T-helper 9 cell (primary cell): Measurements from ENCODE around the gene SAYSD1.
"Not testable (repeated sequence)": the region's sequence is repeated elsewhere in the genome, so short reads cannot be mapped to it uniquely, and the experiment has no call there.

Experiments used
- DNase-seq: peaks from one replicate; pipeline ENCODE4 v3.0.0-alpha.2; 2020
- total RNA-seq, 2 donors: gene quantifications; one replicate each; lab custom pipeline; 2026; lab: John Stamatoyannopoulos, UW

The SAYSD1 gene
- total RNA-seq: 26.3 to 30.4 reads per million in 2 donors

- DNase-seq: peak; percentile 85
These were observed at the start of gene SAYSD1 for GRCh38 chr6:39114704-39115599. TSS of gene SAYSD1 (minus strand) at chr6:39115186. CDS start at chr6:39115089, 97 bp downstream.

- no peak for DNase-seq
These were observed 42.5 kb upstream of the SAYSD1 start for GRCh38 chr6:39157511-39157910.

- DNase-seq: no peak
These were observed 41.8 kb upstream of the SAYSD1 start for GRCh38 chr6:39156801-39157200.

GRCh38 chr6:39154705-39155104 is 39.7 kb upstream of the SAYSD1 start:
- no peak for DNase-seq

- DNase-seq: no peak
These were observed 38.9 kb upstream of the SAYSD1 start for GRCh38 chr6:39153766-39154397.

- DNase-seq: no peak
These were observed 37.3 kb upstream of the SAYSD1 start for GRCh38 chr6:39152262-39152661.

- no peak for DNase-seq
These were observed 36.2 kb upstream of the SAYSD1 start for GRCh38 chr6:39151211-39151610.

GRCh38 chr6:39144481-39145173 is 29.6 kb upstream of the SAYSD1 start:
- no peak for DNase-seq

- no peak for DNase-seq
These were observed 28.4 kb upstream of the SAYSD1 start for GRCh38 chr6:39143238-39143930.

GRCh38 chr6:39140556-39141167 is 25.7 kb upstream of the SAYSD1 start:
- DNase-seq: no peak

- peak; percentile 13 for DNase-seq
These were observed 22.3 kb upstream of the SAYSD1 start for GRCh38 chr6:39137245-39137644.

- DNase-seq: not testable (repeated sequence)
These were observed 21.2 kb upstream of the SAYSD1 start for GRCh38 chr6:39136207-39136606.

- DNase-seq: not testable (repeated sequence)
These were observed 19.8 kb upstream of the SAYSD1 start for GRCh38 chr6:39134761-39135160.

GRCh38 chr6:39130691-39131090 is 15.7 kb upstream of the SAYSD1 start:
- DNase-seq: no peak

- DNase-seq: no peak
These were observed 13.8 kb upstream of the SAYSD1 start for GRCh38 chr6:39128832-39129231.

- DNase-seq: no peak
These were observed 13.1 kb upstream of the SAYSD1 start for GRCh38 chr6:39128106-39128505.

- no peak for DNase-seq
These were observed 9.1 kb upstream of the SAYSD1 start for GRCh38 chr6:39124114-39124513.

GRCh38 chr6:39118921-39119320 is 3.9 kb upstream of the SAYSD1 start:
- DNase-seq: no peak

GRCh38 chr6:39114388-39114703 is 640 bp downstream of the SAYSD1 start:
- no peak for DNase-seq

- no peak for DNase-seq
These were observed 1.2 kb downstream of the SAYSD1 start for GRCh38 chr6:39113788-39114187.

- no peak for DNase-seq
These were observed 3.7 kb downstream of the SAYSD1 start for GRCh38 chr6:39111280-39111679.

- DNase-seq: no peak
These were observed 6.7 kb downstream of the SAYSD1 start for GRCh38 chr6:39108041-39108839.
